ENCODE data around the gene VIL1.

VIL1 gene

GRCh38 chr2:218406209-218406948, 12.5 kb upstream of the VIL1 start:
- DNase-seq (ENCODE audit: low spot score): peak; percentile 92

DNA sequence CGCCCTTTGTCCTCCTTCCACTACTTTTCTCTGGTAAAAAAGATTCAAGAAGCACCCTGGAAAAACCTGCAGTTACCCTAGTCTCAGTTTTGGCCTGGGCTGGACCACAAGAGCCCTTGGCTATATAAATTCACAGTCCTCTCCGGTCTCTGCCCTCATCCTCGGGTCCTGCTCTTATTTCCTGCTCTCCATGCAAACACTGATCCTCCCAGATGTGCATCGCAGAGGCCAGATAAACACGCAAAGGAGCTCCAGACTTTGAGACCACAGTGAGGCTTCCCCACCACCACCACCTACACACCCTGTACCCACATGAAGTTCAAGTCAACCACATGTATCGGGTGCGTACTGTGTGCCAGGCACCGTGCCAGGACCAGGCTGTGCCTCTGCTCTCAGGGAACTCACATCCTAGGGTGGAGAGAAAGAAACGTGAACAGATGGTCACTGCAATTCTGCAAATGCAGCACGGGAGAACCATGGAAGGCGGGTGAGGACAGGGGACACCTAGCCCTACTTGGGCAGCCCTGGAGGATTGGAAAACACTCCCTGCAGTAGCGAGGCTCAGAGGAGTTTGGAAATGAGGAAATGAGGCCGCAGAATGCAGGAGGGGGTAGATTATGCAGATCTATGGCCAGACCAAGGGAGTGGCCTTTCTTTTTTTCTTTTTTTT, 11.8 kb upstream of the VIL1 start:
- DNase-seq (ENCODE audit: low spot score): no peak

DNA sequence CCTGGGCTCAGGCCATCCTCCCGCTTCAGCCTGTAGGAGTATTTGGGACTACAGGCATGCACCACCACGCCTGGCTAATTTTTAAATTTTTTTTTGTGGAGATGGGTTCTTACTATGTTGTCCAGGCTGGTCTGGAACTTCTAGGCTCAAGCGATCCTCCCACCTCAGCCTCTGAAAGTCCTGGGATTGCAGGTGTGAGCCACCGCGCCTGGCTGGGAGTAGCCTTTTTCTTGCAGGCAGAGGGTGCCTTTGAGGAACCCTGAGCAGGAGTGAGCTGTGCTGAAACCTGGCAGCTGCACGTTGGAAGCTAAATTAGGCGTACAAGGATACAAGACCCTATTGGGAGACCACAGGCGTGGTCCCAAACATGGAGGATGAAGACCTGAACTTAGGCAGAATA, 11.2 kb upstream of the VIL1 start:
- no peak for DNase-seq (ENCODE audit: low spot score)

DNA sequence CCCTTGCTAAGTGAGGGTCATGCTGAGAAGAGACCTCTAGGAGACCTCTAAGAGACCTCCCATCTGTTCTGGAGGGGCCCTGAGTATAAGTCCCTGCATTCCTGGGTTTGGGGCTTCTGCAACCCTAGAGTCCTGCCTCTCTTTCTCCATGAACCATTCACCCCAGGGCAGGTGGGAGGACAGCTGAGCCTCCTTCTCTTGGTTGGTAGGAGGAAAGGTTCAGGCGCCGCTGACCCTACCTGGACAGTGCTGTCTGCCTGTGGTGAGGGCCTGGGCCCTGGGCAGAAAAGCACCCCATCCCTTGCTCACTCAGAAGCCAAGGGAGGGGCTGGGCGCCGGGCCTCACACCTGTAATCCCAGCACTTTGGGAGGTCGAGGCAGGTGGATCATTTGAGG, 604 bp upstream of the VIL1 start:
- no peak for DNase-seq (ENCODE audit: low spot score)

- DNase-seq (ENCODE audit: low spot score): no peak
Measured at GRCh38 chr2:218419630-218420216, 800 bp downstream of the VIL1 start.

DNA sequence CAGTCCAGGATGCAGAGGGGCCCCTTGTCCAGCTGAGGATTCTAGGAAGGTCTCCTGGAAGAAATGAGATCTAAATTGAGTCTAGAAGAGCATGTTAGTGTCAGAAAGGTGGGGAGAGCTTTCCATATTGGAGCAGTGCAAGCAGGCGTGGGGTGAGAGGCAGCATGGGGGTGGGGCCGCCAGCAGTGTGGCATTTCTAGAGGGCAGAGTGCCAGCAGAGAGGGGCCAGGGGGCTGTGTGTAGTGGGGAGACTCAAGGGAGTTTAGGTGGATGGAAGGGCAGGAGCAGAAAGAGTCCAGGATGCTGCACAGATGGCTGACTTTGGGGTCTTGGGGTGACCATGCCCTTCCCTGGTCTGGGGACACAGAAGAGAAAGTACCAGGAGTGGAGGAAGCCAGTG, 2.1 kb downstream of the VIL1 start:
- no peak for DNase-seq (ENCODE audit: low spot score)

DNA sequence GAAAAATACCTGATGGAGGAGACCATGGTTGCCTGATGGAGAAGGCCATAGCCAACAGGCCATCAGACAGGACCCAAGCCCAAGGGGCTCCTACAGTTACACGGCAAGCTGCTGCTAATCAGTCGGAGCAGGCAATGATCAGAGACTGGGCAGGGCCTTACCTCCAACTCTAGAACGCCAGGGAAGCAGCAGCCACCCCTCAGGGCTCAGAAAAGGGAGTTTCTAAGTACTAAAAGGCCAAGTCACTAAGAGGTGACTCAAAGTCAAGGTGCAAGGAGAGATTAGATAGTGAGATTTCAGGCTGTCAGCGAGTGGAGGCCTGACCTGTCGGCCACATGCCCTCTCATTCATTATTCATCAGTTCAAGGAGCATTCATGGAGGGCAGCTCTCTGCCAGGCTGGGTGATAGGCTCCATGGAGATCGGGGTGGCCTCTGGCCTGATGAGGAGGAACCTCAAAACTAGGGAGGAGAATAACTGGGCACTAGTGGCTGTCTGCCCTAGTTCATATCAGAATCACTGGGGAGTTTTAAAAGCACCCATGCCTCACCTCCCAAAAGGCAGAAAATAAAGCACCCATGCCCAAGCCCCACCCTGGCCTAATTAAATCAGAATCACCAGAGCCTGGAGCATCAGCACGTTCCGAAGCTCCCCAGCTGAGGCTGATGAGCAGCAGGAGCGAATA, 3.6 kb downstream of the VIL1 start:
- DNase-seq (ENCODE audit: low spot score): no peak

- DNase-seq (ENCODE audit: low spot score): no peak
Measured at GRCh38 chr2:218423584-218423983, 4.7 kb downstream of the VIL1 start.

DNA sequence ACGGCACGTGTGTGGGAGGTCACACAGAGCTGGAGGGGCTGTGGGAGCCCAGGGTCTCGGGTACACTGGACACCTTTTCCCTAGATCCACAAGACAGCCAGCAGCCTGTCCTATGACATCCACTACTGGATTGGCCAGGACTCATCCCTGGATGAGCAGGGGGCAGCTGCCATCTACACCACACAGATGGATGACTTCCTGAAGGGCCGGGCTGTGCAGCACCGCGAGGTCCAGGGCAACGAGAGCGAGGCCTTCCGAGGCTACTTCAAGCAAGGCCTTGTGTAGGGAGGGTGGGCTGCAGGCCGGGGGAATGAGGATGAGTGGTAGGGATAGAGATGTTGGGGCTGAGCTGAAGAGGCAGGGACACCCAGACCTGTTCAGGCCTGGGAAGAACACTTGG, 6.6 kb downstream of the VIL1 start:
- no peak for DNase-seq (ENCODE audit: low spot score)

GRCh38 chr2:218427741-218428140, 8.8 kb downstream of the VIL1 start:
- no peak for DNase-seq (ENCODE audit: low spot score)

DNA sequence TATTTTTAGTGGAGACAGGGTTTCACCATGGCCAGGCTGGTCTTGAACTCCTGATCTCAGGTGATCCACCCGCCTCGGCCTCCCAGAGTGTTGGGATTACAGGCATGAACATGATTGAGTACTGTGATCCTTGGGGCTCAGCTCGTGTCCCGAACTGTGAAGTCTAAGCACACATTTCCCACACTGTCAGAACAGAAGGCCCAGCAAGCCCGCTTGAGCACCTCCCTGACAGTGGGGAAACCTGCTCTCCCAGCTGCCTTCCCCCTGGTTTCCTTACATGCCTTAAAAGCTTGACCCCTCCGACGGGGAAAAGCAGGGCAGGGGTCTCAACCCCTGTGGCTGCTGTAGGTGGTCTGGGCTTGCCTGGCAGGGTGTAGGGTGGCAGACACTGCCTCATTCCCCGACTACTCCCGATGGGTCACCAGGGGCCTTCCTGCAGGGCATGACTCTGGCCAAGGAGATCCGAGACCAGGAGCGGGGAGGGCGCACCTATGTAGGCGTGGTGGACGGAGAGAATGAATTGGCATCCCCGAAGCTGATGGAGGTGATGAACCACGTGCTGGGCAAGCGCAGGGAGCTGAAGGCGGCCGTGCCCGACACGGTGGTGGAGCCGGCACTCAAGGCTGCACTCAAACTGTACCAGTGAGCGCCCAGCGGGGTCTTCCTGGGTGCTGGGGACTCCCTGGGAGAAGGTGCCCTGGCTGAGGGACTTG, 10.1 kb downstream of the VIL1 start:
- DNase-seq (ENCODE audit: low spot score): no peak

- no peak for DNase-seq (ENCODE audit: low spot score)
Measured at GRCh38 chr2:218429911-218430692, 11.2 kb downstream of the VIL1 start.

- DNase-seq (ENCODE audit: low spot score): no peak
Measured at GRCh38 chr2:218430721-218431120, 11.8 kb downstream of the VIL1 start.

DNA sequence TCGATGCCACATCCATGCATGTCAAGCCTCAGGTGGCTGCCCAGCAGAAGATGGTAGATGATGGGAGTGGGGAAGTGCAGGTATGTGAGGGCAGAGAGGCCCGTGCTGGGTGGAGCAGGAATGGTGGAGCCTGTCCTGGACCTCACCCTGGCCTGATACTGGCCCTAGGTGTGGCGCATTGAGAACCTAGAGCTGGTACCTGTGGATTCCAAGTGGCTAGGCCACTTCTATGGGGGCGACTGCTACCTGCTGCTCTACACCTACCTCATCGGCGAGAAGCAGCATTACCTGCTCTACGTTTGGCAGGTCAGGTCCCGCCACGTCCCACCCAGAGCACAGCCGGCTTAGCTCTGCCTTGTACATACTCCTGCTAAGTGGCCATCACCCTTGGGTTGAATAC, 13.0 kb downstream of the VIL1 start:
- no peak for DNase-seq (ENCODE audit: low spot score)

DNA sequence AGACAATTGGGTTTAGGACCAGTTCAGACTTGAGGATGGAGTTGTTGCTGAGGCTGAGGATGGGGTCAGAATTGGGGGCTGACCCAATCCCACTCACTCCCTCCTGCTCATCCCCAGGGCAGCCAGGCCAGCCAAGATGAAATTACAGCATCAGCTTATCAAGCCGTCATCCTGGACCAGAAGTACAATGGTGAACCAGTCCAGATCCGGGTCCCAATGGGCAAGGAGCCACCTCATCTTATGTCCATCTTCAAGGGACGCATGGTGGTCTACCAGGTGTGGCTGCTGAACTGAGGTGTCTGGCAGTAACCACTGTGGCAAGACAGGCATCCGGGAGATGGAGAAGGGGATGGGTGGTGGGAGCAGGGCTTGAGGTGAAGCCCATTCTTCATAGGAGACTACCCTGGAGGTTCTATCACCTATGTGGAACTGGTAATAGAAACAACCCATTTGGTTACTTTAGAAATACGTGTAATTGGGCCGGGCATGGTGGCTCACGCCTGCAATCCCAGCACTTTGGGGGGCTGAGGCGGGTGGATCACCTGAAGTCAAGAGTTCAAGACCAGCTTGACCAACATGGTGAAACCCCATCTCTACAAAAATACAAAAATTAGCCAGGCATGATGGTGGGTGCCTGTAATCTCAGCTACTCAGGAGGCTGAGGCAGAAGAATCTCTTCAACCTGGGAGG, 13.9 kb downstream of the VIL1 start:
- no peak for DNase-seq (ENCODE audit: low spot score)

- no peak for DNase-seq (ENCODE audit: low spot score)
Measured at GRCh38 chr2:218434456-218434855, 15.5 kb downstream of the VIL1 start.

DNA sequence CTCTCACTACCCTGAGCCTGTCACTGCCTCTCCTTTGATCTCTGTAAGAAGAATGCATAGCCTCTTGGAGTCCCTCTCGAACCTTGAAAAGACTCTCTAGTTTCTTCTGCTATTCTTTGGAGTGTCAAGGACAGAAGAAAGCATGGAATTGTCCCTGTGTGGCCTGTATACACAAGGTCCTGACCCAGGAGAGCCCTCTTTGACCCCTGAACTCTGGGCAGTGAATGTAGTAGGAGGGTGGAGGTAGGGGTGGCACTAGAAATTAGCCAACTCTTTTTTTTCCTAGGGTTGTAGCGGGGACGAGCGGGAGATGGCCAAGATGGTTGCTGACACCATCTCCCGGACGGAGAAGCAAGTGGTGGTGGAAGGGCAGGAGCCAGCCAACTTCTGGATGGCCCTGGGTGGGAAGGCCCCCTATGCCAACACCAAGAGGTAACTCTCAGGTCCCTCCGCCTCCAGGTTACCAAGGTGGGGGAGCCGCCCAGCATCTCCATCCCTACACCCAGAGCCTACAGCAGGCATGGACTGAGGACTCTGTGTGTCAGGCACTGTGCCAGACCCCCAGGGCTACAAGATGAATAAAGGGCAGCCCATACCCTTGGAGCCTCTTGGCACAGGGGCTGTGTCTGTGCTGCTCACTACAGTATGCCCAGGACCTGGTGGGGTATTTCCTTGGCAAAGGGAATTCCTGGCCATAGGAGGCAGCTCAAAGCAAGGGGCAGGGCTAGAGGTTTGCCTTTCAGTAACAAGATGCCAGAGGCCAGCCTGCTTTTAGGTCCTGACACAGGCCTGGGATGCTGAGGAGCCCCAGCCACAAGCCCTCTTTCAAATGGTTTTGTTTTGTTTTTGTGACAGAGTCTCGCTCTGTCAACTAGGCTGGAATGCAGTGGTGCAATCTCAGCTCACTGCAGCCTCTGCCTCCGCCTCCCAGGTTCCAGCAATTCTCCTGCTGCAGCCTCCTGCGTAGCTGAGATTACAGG, 16.4 kb downstream of the VIL1 start:
- DNase-seq (ENCODE audit: low spot score): no peak

DNA sequence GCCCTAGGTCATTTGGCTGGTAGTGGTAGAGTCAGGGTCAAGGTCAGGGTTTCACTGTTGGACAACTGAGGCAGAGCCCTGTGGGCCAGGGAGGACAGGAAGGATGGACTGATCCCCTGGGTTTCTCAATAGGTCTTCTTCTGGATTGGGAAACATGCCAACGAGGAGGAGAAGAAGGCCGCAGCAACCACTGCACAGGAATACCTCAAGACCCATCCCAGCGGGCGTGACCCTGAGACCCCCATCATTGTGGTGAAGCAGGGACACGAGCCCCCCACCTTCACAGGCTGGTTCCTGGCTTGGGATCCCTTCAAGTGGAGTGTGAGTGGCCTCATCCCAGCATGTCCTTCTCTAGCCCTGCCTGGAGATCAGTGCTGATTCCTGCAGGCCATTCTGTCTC, 18.1 kb downstream of the VIL1 start:
- DNase-seq (ENCODE audit: low spot score): no peak

- no peak for DNase-seq (ENCODE audit: low spot score)
Measured at GRCh38 chr2:218437969-218438368, 19.0 kb downstream of the VIL1 start.

DNA sequence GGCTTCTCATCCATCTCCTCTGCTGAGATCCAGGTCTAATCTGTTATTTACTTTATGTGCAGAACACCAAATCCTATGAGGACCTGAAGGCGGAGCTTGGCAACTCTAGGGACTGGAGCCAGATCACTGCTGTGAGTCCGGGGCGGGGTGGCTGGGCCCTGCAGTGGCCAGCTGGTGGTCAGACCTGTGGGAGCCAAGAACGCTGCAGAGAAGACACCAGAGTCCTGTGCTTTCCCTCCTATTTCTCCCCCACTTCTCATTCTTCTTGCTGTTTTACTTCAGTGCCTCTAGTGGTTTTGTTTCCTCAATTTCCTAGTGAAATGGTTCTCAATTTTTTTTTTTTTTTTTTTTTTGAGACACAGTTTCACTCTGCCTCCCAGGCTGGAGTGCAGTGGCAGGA, 19.7 kb downstream of the VIL1 start:
- no peak for DNase-seq (ENCODE audit: low spot score)
